Trophoblast cell (in vitro differentiated cells and primary cell): Measurements from ENCODE around the gene CXADR.
"Not testable (repeated sequence)": the region's sequence is repeated elsewhere in the genome, so short reads cannot be mapped to it uniquely, and the experiment has no call there.

Experiments
- DNase-seq, 2 donors: peaks; one replicate each; pipeline ENCODE4 v3.0.0-alpha.2; 2016
- H2AFZ ChIP-seq: 2 replicates; pipeline ENCODE4 v1.6.1; 2013; ENCODE audit warnings: low read length, moderate library complexity, mild to moderate bottlenecking; ENCODE audit not compliant: insufficient read depth, poor library complexity
- H2AK5ac ChIP-seq: 2 replicates; pipeline ENCODE4 v1.6.1; 2013; ENCODE audit warnings: mild to moderate bottlenecking, low read length
- H2BK120ac ChIP-seq: 2 replicates; pipeline ENCODE4 v1.6.1; 2013; ENCODE audit warnings: low read length, mild to moderate bottlenecking, moderate library complexity; ENCODE audit not compliant: insufficient read depth, poor library complexity
- H2BK12ac ChIP-seq: 2 replicates; pipeline ENCODE4 v1.6.1; 2013; ENCODE audit warnings: mild to moderate bottlenecking, low read length, moderate library complexity
- H2BK5ac ChIP-seq: 2 replicates; pipeline ENCODE4 v1.6.1; 2013; ENCODE audit warnings: low read length, low read depth, moderate library complexity, mild to moderate bottlenecking; ENCODE audit not compliant: poor library complexity
- H3K14ac ChIP-seq: 2 replicates; pipeline ENCODE4 v1.6.1; 2013; ENCODE audit warnings: mild to moderate bottlenecking, low read length
- H3K18ac ChIP-seq: 2 replicates; pipeline ENCODE4 v1.6.1; 2013; ENCODE audit warnings: mild to moderate bottlenecking, low read length
- H3K23ac ChIP-seq: 2 replicates; pipeline ENCODE4 v1.6.1; 2013; ENCODE audit warnings: low read length
- H3K27ac ChIP-seq: 2 replicates; pipeline ENCODE4 v1.5.1; 2013; ENCODE audit warnings: low read depth, mild to moderate bottlenecking, inconsistent platforms, low read length, moderate library complexity
- H3K27me3 ChIP-seq: 2 replicates; pipeline ENCODE4 v1.6.1; 2013; ENCODE audit warnings: inconsistent platforms, mild to moderate bottlenecking, low read length, moderate library complexity; ENCODE audit not compliant: insufficient read depth
- H3K36me3 ChIP-seq, 2 experiments: 1 replicate in 1 of 2; 2 replicates in 1 of 2; pipeline ENCODE4 v1.6.1; 2013; ENCODE audit warnings: low read length in 2 of 2, mild to moderate bottlenecking in 2 of 2, moderate library complexity in 1 of 2; ENCODE audit not compliant: insufficient read depth in 2 of 2, control insufficient read depth in 1 of 2
- H3K4ac ChIP-seq: 2 replicates; pipeline ENCODE4 v1.6.1; 2013; ENCODE audit warnings: low read depth, mild to moderate bottlenecking, low read length, moderate library complexity
- H3K4me1 ChIP-seq, 2 experiments: 1 replicate in 1 of 2; 2 replicates in 1 of 2; pipeline ENCODE4 v1.6.1; 2013; ENCODE audit warnings: low read length in 2 of 2, mild to moderate bottlenecking in 2 of 2, moderate library complexity in 1 of 2; ENCODE audit not compliant: insufficient read depth in 2 of 2, control insufficient read depth in 1 of 2
- H3K4me2 ChIP-seq: 2 replicates; pipeline ENCODE4 v1.6.1; 2013; ENCODE audit warnings: inconsistent platforms, mild to moderate bottlenecking, low read length, moderate library complexity
- H3K4me3 ChIP-seq: 2 replicates; pipeline ENCODE4 v1.5.1; 2013; ENCODE audit warnings: mild to moderate bottlenecking, low read depth, low read length, inconsistent platforms
- H3K79me1 ChIP-seq: one replicate; pipeline ENCODE4 v1.6.1; 2013; ENCODE audit warnings: low read length
- H3K79me2 ChIP-seq: 2 replicates; pipeline ENCODE4 v1.6.1; 2013; ENCODE audit warnings: low read length, mild to moderate bottlenecking; ENCODE audit not compliant: control insufficient read depth, insufficient read depth, poor library complexity
- H3K9ac ChIP-seq: 2 replicates; pipeline ENCODE4 v1.6.1; 2013; ENCODE audit warnings: mild to moderate bottlenecking, low read length
- H3K9me3 ChIP-seq: 2 replicates; pipeline ENCODE4 v1.6.1; 2013; ENCODE audit warnings: low read depth, mild to moderate bottlenecking, control low read depth, inconsistent platforms, low read length; ENCODE audit not compliant: insufficient read depth
- H4K12ac ChIP-seq: 2 replicates; pipeline ENCODE4 v1.6.1; 2013; ENCODE audit warnings: low read depth, mild to moderate bottlenecking, low read length, moderate library complexity
- H4K8ac ChIP-seq: 2 replicates; pipeline ENCODE4 v1.6.1; 2013; ENCODE audit warnings: low read depth, mild to moderate bottlenecking, low read length, moderate library complexity
- H4K91ac ChIP-seq: one replicate; pipeline ENCODE4 v1.6.1; 2013; ENCODE audit warnings: low read depth, mild to moderate bottlenecking, low read length, moderate library complexity
- WGBS: extraction: QIAGEN DNeasy Blood & Tissue Kit; methylation state at CpG from one replicate; pipeline ENCODE4 v1.1.7; 2013; ENCODE audit warnings: missing lambda C conversion rate; ENCODE audit not compliant: insufficient read length, insufficient coverage; ENCODE audit errors: extremely low coverage; 5-methylcytosine and 5-hydroxymethylcytosine counted together

CXADR gene

GRCh38 chr21:17514124-17514845 lies 1.4 kb downstream of the CXADR start:
- Histone ChIP-seq H2AFZ (no peak overlapping the region), H3K4ac (peak overlapping the region; percentile 50), H3K18ac (no peak overlapping the region), H3K4me1 (peaks cover 0 to 5% of the 10 kb centered on the region in 2 experiments), H3K14ac (no peak overlapping the region), H3K9ac (no peak overlapping the region), H3K27me3 (no peaks in the 10 kb centered on the region), H4K12ac (no peak overlapping the region), H3K27ac (no peak overlapping the region), H3K79me1 (peaks cover 9% of the 10 kb centered on the region), H4K91ac (no peak overlapping the region), H3K9me3 (no peaks in the 10 kb centered on the region), H3K79me2 (peaks cover 14% of the 10 kb centered on the region), H3K4me2 (peak overlapping the region; percentile 84), H3K23ac (no peak overlapping the region), H4K8ac (no peak overlapping the region), H2AK5ac (no peak overlapping the region), H2BK12ac (no peak overlapping the region), H3K4me3 (no peak overlapping the region), H2BK120ac (no peak overlapping the region), H2BK5ac (no peak overlapping the region), H3K36me3 (no peaks in the 10 kb centered on the region)
- no CpG with 5 or more reads among the region's 13 CpGs for WGBS
- peak in 1 of 2 donors; percentile 27 for DNase-seq

- H3K27ac ChIP-seq, H4K8ac ChIP-seq, H3K23ac ChIP-seq, H3K4me3 ChIP-seq, H3K14ac ChIP-seq, H3K4ac ChIP-seq, H2BK5ac ChIP-seq, H4K91ac ChIP-seq, H3K79me1 ChIP-seq, DNase-seq, H3K36me3 ChIP-seq, H3K9me3 ChIP-seq, H2AFZ ChIP-seq, H3K18ac ChIP-seq, H2BK120ac ChIP-seq, H3K4me2 ChIP-seq, H2BK12ac ChIP-seq, H3K27me3 ChIP-seq, H4K12ac ChIP-seq, H3K9ac ChIP-seq, H2AK5ac ChIP-seq: not testable (repeated sequence)
- peaks cover 14% of the 10 kb centered on the region for H3K79me2 ChIP-seq
- peaks cover 0 to 12% of the 10 kb centered on the region in 2 experiments for H3K4me1 ChIP-seq
- WGBS: no CpG with 5 or more reads among the region's 1 CpG
These were observed 4.2 kb downstream of the CXADR start for GRCh38 chr21:17517008-17517407.

- Histone ChIP-seq H2AK5ac (no peak overlapping the region), H3K4me2 (no peak overlapping the region), H3K27ac (no peak overlapping the region), H2BK120ac (no peak overlapping the region), H3K23ac (no peak overlapping the region), H2BK5ac (no peak overlapping the region), H4K12ac (no peak overlapping the region), H3K27me3 (no peaks in the 10 kb centered on the region), H3K18ac (no peak overlapping the region), H3K9ac (no peak overlapping the region), H3K14ac (no peak overlapping the region), H4K8ac (no peak overlapping the region), H2AFZ (no peak overlapping the region), H3K4ac (no peak overlapping the region), H3K4me1 (peaks cover 2 to 18% of the 10 kb centered on the region in 2 experiments), H3K9me3 (no peaks in the 10 kb centered on the region), H4K91ac (no peak overlapping the region), H3K79me2 (peaks cover 8% of the 10 kb centered on the region), H2BK12ac (no peak overlapping the region), H3K79me1 (no peaks in the 10 kb centered on the region), H3K4me3 (no peak overlapping the region), H3K36me3 (no peaks in the 10 kb centered on the region)
- no CpG with 5 or more reads among the region's 2 CpGs for WGBS
- DNase-seq: no peak
These were observed 6.4 kb downstream of the CXADR start for GRCh38 chr21:17519208-17519738.

- Histone ChIP-seq H2BK5ac (no peak overlapping the region), H3K9me3 (no peaks in the 10 kb centered on the region), H4K91ac (no peak overlapping the region), H3K27me3 (no peaks in the 10 kb centered on the region), H3K4me1 (peaks cover 2 to 18% of the 10 kb centered on the region in 2 experiments), H3K79me2 (peaks cover 8% of the 10 kb centered on the region), H3K27ac (no peak overlapping the region), H3K23ac (no peak overlapping the region), H2BK120ac (no peak overlapping the region), H3K36me3 (no peaks in the 10 kb centered on the region), H4K8ac (no peak overlapping the region), H2BK12ac (no peak overlapping the region), H3K9ac (no peak overlapping the region), H3K14ac (no peak overlapping the region), H2AFZ (no peak overlapping the region), H3K4me2 (no peak overlapping the region), H3K18ac (no peak overlapping the region), H3K79me1 (no peaks in the 10 kb centered on the region), H2AK5ac (no peak overlapping the region), H4K12ac (no peak overlapping the region), H3K4ac (no peak overlapping the region), H3K4me3 (no peak overlapping the region)
- WGBS: 100% methylated on average over 2 of the region's 8 CpGs
- DNase-seq: no peak
These were observed 7.2 kb downstream of the CXADR start for GRCh38 chr21:17519965-17520609.
